SU-DHL-6 (cell line): ENCODE data around the gene CPNE4.

ENCODE experiments used
- EZH2phosphoT487 ChIP-seq: fragments of 200-600 bp; sonication (generic), shearing (Covaris generic); conservative IDR thresholded peaks from 2 replicates; pipeline ENCODE4 v1.6.1; 2018; ENCODE audit warnings: mild to moderate bottlenecking, antibody characterized with exemption, low read length, moderate library complexity, mixed read lengths
- TF ChIP-seq, protein P1 (sequence below): fragments of 200-600 bp; sonication (generic); IDR thresholded peaks from one replicate; pipeline ENCODE4 v1.5.1; 2017; ENCODE audit warnings: antibody characterized with exemption, mild to moderate bottlenecking, low read length, moderate library complexity; ENCODE audit not compliant: insufficient read depth, poor library complexity, severe bottlenecking

- TF ChIP-seq, protein P1, sequence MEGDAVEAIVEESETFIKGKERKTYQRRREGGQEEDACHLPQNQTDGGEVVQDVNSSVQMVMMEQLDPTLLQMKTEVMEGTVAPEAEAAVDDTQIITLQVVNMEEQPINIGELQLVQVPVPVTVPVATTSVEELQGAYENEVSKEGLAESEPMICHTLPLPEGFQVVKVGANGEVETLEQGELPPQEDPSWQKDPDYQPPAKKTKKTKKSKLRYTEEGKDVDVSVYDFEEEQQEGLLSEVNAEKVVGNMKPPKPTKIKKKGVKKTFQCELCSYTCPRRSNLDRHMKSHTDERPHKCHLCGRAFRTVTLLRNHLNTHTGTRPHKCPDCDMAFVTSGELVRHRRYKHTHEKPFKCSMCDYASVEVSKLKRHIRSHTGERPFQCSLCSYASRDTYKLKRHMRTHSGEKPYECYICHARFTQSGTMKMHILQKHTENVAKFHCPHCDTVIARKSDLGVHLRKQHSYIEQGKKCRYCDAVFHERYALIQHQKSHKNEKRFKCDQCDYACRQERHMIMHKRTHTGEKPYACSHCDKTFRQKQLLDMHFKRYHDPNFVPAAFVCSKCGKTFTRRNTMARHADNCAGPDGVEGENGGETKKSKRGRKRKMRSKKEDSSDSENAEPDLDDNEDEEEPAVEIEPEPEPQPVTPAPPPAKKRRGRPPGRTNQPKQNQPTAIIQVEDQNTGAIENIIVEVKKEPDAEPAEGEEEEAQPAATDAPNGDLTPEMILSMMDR, result no peak
- TF ChIP-seq EZH2phosphoT487, result no peak
These were observed 48.9 kb upstream of the CPNE4 start for GRCh38 chr3:132083583-132084279.
